Loucy (cell line): Measurements from ENCODE around the gene PLEK.

Experiments
- H2AFZ ChIP-seq: fragments of 200-600 bp; sonication (generic); 2 replicates; pipeline ENCODE4 v1.6.0; 2016; ENCODE audit warnings: antibody characterized with exemption, mild to moderate bottlenecking, low read length, moderate library complexity
- H3F3A ChIP-seq: fragments of 200-600 bp; 2 replicates; pipeline ENCODE4 v1.6.0; 2016; ENCODE audit warnings: antibody characterized with exemption, low read depth, mild to moderate bottlenecking
- H3K27me3 ChIP-seq: fragments of 200-600 bp; sonication (generic); 2 replicates; pipeline ENCODE4 v1.6.1; 2014; ENCODE audit warnings: low read length, mild to moderate bottlenecking; ENCODE audit not compliant: insufficient read depth, poor library complexity, severe bottlenecking
- H3K36me3 ChIP-seq: fragments of 200-600 bp; sonication (generic); 2 replicates; pipeline ENCODE4 v1.6.1; 2016; ENCODE audit warnings: low read length; ENCODE audit not compliant: insufficient read depth
- H3K4me1 ChIP-seq: fragments of 200-600 bp; sonication (generic); 2 replicates; pipeline ENCODE4 v1.5.1; 2014; ENCODE audit warnings: low read length, mild to moderate bottlenecking; ENCODE audit not compliant: insufficient read depth, poor library complexity, severe bottlenecking
- H3K4me2 ChIP-seq: fragments of 200-600 bp; sonication (generic); 2 replicates; pipeline ENCODE4 v1.6.0; 2014; ENCODE audit warnings: antibody characterized with exemption, low read length, low read depth, mild to moderate bottlenecking; ENCODE audit not compliant: poor library complexity, severe bottlenecking
- H3K4me3 ChIP-seq: fragments of 200-600 bp; sonication (generic); 2 replicates; pipeline ENCODE4 v1.5.1; 2014; ENCODE audit warnings: low read length, mild to moderate bottlenecking, mixed read lengths; ENCODE audit not compliant: poor library complexity, severe bottlenecking
- H3K79me2 ChIP-seq: fragments of 200-600 bp; sonication (generic); 2 replicates; pipeline ENCODE4 v1.6.1; 2014; ENCODE audit warnings: low read length; ENCODE audit not compliant: insufficient read depth
- H3K9ac ChIP-seq: fragments of 200-600 bp; sonication (generic); 2 replicates; pipeline ENCODE4 v1.6.0; 2014; ENCODE audit warnings: mild to moderate bottlenecking, low read depth, low read length, moderate library complexity; ENCODE audit not compliant: poor library complexity, severe bottlenecking
- H3K9me2 ChIP-seq: fragments of 200-600 bp; sonication (generic); replicated peaks from 2 replicates; pipeline ENCODE4 v1.6.1; 2016; ENCODE audit warnings: low read depth, low read length, mixed read lengths
- H3K9me3 ChIP-seq: fragments of 200-600 bp; sonication (generic); 2 replicates; pipeline ENCODE4 v1.6.1; 2014; ENCODE audit warnings: mild to moderate bottlenecking, antibody characterized with exemption, low read length, low read depth; ENCODE audit not compliant: insufficient read depth
- H4K20me1 ChIP-seq: fragments of 200-600 bp; sonication (generic); 2 replicates; pipeline ENCODE4 v1.6.0; 2014; ENCODE audit warnings: antibody characterized with exemption, low read length, mild to moderate bottlenecking; ENCODE audit not compliant: insufficient read depth, poor library complexity, severe bottlenecking
- CTCF ChIP-seq: fragments of 200-600 bp; sonication (generic); conservative IDR thresholded peaks from 2 replicates; pipeline ENCODE4 v1.5.1; 2014; ENCODE audit warnings: mild to moderate bottlenecking, antibody characterized with exemption, low read length
- EZH2phosphoT487 ChIP-seq: fragments of 200-600 bp; IDR thresholded peaks from 2 replicates; pipeline ENCODE4 v1.6.1; 2018; ENCODE audit warnings: antibody characterized with exemption, mild to moderate bottlenecking, moderate library complexity, borderline replicate concordance

Gene PLEK

GRCh38 chr2:68318914-68319397, 46.1 kb upstream of the PLEK start:
- no peaks in the 10 kb centered on the region for H3K36me3 ChIP-seq
- H3F3A ChIP-seq: no peaks in the 10 kb centered on the region
- H4K20me1 ChIP-seq: no peaks in the 10 kb centered on the region
- H3K4me2 ChIP-seq: no peak overlapping the region
- H3K79me2 ChIP-seq: no peaks in the 10 kb centered on the region
- H3K9me3 ChIP-seq: no peaks in the 10 kb centered on the region
- no peak overlapping the region for H3K4me3 ChIP-seq
- no peak overlapping the region for H3K9ac ChIP-seq
- no peak overlapping the region for H2AFZ ChIP-seq
- H3K4me1 ChIP-seq: peaks cover 3% of the 10 kb centered on the region
- H3K27me3 ChIP-seq: no peaks in the 10 kb centered on the region
- no peaks in the 10 kb centered on the region for H3K9me2 ChIP-seq
- TF ChIP-seq CTCF (no peak), EZH2phosphoT487 (no peak)

- Histone ChIP-seq H3K9me2 (no peaks in the 10 kb centered on the region), H2AFZ (no peak within 1 kb of the TSS), H3K79me2 (no peaks in the 10 kb centered on the region), H3F3A (no peaks in the 10 kb centered on the region), H3K4me1 (peaks cover 3% of the 10 kb centered on the region), H3K4me2 (no peak within 1 kb of the TSS), H3K4me3 (no peak within 1 kb of the TSS), H3K9me3 (no peaks in the 10 kb centered on the region), H3K27me3 (no peaks in the 10 kb centered on the region), H4K20me1 (no peaks in the 10 kb centered on the region), H3K36me3 (no peaks in the 10 kb centered on the region), H3K9ac (no peak within 1 kb of the TSS)
- no peak for TF ChIP-seq EZH2phosphoT487
- TF ChIP-seq CTCF: no peak
These were observed 45.5 kb upstream of the PLEK start, which contains the start of gene CNRIP1 for GRCh38 chr2:68319398-68320117. Gene CNRIP1, minus strand, starts transcription at chr2:68319949. Its CDS starts 549 bp downstream, at chr2:68319400.

- Histone ChIP-seq H3K36me3 (no peaks in the 10 kb centered on the region), H3K4me3 (no peak overlapping the region), H2AFZ (no peak overlapping the region), H3K4me2 (no peak overlapping the region), H3K27me3 (no peaks in the 10 kb centered on the region), H3F3A (no peaks in the 10 kb centered on the region), H4K20me1 (no peaks in the 10 kb centered on the region), H3K9ac (no peak overlapping the region), H3K9me3 (no peaks in the 10 kb centered on the region), H3K9me2 (no peaks in the 10 kb centered on the region), H3K79me2 (no peaks in the 10 kb centered on the region), H3K4me1 (peaks cover 3% of the 10 kb centered on the region)
- TF ChIP-seq CTCF: no peak
- no peak for TF ChIP-seq EZH2phosphoT487
These were observed 44.9 kb upstream of the PLEK start for GRCh38 chr2:68320118-68320641.
